ENCODE results near the gene HDGFL2.

The HDGFL2 gene

DNA sequence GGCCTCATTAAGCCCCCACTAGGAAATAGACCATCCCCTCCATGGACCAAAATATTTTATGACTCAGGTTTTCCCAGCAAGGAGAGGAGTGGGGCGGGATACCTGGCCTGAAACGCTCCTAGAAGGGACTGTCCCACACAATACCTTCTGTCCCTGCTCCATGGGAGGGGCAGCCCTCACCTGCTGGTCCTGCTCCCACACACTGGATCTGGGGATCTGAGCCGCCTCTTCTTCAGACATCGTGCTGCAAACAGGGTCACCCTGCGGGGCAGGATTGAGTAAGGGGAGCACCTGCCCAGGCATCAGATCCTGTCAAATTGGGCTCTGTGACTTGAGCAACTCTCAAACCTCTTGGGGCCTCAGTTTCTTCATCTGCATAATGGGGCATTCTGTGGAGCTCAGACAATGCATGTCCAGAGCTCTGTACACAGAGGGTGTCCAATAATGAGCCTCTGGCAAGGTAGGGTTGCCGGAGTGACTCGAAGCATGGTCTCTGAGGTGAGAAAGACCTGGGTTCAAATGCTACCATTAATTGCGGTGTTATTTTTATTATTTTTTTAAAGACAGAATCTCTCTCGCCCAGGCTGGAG lies 61.8 kb downstream of the HDGFL2 start:
- no peak for TF ChIP-seq CTCF (conservative IDR thresholded peaks at IDR 0.05; ENCODE audit: control insufficient read depth, insufficient read depth, low read depth, low read length)
- DNase-seq (ENCODE audit: low read depth): no peak
- no peak overlapping the region for H3K4me3 ChIP-seq (ENCODE audit: control insufficient read depth, low read depth, low read length)

DNA sequence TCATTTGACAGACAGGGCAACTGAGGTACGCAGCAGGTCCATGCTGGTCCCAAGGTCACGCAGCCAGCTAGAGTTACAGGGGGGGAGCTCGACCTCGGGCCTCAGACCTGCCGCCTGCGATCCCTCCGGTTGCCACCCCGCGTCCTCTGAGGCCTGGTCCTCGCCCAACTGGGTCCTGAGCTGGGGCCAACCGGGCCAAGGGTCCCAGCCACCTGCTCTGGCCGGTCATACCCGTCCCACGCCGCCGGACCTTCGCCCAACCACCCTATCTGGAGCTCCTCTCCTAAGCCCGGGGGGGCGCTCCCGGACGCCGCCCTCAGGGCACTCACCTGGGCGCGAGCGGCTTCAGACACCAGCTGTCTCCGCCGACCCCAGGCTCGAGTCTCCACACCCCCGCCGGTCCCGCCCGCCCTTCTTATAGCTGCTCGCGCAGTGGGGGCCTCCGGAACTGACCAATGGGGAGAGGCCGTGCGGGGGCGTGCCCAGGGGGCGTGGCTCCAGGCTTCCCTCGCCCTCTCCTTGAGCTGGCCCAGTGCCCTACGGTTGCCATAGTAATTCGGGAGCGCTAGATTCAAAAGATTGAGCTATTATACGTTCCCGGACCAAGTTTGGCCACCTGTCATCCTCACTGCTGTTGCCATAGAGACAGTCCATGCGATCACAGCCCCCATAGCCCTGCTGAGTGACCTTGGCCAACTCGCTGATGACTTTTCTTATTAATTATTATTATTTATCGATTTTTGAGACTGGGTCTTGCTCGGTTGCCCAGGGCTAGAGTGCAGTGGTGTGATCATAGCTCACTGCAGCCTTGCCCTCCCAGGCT lies 63.0 kb downstream of the HDGFL2 start, which contains the start of gene PLIN5:
Gene PLIN5, minus strand, starts transcription at position 389 of the 823 bp plus-strand sequence. CDS start 1,150 bp downstream, outside the sequence.
- no peak for DNase-seq (ENCODE audit: low read depth)
- H3K4me3 ChIP-seq (ENCODE audit: control insufficient read depth, low read depth, low read length): no peak within 1 kb of the TSS
- no peak for TF ChIP-seq CTCF (conservative IDR thresholded peaks at IDR 0.05; ENCODE audit: control insufficient read depth, insufficient read depth, low read depth, low read length)

DNA sequence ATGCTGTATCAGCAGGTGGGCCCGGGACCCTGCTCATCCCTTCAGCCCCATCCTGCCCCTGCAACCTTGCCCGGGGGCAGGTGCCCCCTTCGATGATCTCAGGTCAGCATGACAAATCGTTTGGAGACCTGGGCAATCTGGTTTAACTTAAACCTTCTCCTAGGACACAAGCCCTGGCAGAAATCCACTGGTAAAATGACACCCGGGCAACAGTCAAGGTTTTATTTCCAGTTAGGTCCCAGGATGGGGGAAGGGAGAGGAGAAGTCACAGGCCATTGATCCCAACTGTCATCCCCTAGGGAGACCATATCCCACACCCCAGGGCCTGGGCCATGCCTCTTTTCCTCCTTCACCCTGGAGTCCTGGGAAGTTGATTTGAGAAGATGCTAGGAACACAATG lies 64.7 kb downstream of the HDGFL2 start:
- no peak overlapping the region for H3K4me3 ChIP-seq (ENCODE audit: control insufficient read depth, low read depth, low read length)
- TF ChIP-seq CTCF (conservative IDR thresholded peaks at IDR 0.05; ENCODE audit: control insufficient read depth, insufficient read depth, low read depth, low read length): no peak
- DNase-seq (ENCODE audit: low read depth): no peak

GRCh38 chr19:4537953-4538600 lies 66.0 kb downstream of the HDGFL2 start:
- no peak for TF ChIP-seq CTCF (conservative IDR thresholded peaks at IDR 0.05; ENCODE audit: control insufficient read depth, insufficient read depth, low read depth, low read length)
- no peak overlapping the region for H3K4me3 ChIP-seq (ENCODE audit: control insufficient read depth, low read depth, low read length)
- DNase-seq (ENCODE audit: low read depth): no peak

DNA sequence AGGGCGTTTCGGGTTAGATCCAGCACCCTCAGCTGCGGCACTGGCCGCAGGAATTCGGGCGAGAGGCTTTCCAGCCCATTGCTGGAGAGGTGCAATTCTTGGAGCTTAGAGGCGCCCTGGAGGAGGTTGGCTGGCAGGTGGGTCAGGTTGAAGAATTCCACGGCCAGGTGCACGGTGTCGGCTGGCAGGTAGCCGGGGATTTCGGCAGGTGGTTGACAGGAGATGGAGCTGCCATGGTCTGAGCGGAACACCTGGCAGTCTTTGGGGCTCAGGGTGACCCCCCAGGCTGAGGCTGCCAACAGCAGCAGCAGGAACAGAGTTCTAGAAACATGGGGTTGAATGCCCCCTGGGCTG lies 66.5 kb downstream of the HDGFL2 start:
- no peak for TF ChIP-seq CTCF (conservative IDR thresholded peaks at IDR 0.05; ENCODE audit: control insufficient read depth, insufficient read depth, low read depth, low read length)
- DNase-seq (ENCODE audit: low read depth): no peak
- no peak overlapping the region for H3K4me3 ChIP-seq (ENCODE audit: control insufficient read depth, low read depth, low read length)

DNA sequence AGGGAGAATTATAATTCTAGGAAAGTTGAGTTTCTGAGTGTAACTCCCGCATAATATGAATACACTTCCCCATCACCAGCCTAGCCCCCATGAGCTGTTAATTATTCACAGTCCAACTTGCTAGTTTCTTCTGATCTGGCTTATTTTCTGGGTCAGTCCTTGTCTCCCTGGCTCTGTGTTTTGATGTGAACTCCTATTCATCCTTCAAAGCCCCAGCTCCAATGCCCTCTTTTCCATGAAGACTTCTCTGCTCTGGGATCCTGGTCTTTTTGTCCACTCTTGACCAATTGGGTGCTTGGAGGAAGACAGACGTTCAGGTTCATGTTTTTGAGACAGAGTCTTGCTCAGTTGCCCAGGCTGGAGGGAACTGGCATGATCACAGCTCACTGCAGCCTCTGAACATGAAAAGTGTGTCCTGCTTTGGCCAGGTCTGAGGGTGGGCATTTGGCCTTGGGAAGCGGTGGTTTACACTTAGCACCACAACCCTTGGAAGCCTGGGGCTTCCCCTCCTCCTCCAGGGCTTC lies 67.1 kb downstream of the HDGFL2 start:
- no peak overlapping the region for H3K4me3 ChIP-seq (ENCODE audit: control insufficient read depth, low read depth, low read length)
- DNase-seq (ENCODE audit: low read depth): no peak
- TF ChIP-seq CTCF (conservative IDR thresholded peaks at IDR 0.05; ENCODE audit: control insufficient read depth, insufficient read depth, low read depth, low read length): no peak

All from fibroblast of mammary gland (primary cell).